ENCODE measurements around the gene APOBEC3G.

DNA sequence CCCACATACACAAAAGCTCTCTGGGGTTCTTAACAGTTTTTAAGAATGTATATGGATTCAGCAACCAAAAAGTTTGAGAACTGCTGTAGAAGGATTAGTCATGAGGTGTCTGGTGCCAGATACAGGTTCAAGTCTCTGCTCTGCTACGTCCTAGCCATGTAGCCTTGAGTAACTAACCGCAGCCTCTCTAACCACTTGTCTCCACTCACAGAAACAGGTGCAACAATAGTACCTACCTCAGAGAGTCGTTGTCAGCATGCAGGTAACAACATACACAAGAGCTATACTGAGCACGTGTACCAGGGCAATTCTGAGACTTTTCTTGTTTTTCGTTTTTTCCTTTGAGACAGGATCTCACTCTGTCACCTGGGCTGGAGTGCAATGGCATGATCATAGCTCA, 48.5 kb downstream of the APOBEC3G start:
- TF ChIP-seq, protein P1, sequence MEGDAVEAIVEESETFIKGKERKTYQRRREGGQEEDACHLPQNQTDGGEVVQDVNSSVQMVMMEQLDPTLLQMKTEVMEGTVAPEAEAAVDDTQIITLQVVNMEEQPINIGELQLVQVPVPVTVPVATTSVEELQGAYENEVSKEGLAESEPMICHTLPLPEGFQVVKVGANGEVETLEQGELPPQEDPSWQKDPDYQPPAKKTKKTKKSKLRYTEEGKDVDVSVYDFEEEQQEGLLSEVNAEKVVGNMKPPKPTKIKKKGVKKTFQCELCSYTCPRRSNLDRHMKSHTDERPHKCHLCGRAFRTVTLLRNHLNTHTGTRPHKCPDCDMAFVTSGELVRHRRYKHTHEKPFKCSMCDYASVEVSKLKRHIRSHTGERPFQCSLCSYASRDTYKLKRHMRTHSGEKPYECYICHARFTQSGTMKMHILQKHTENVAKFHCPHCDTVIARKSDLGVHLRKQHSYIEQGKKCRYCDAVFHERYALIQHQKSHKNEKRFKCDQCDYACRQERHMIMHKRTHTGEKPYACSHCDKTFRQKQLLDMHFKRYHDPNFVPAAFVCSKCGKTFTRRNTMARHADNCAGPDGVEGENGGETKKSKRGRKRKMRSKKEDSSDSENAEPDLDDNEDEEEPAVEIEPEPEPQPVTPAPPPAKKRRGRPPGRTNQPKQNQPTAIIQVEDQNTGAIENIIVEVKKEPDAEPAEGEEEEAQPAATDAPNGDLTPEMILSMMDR (IDR thresholded peaks at IDR 0.05): no peak
- TF ChIP-seq POLR2A (IDR thresholded peaks at IDR 0.05): no peak

All from testis (tissue), 2 donors.